Lower leg skin (tissue), 3 donors: Measurements from ENCODE around the gene CARS1.

Experiments
- CTCF ChIP-seq, 3 donors: fragments of 450-650 bp; IDR thresholded peaks; one replicate each; pipeline ENCODE4 v1.5.1; 2016; ENCODE audit warnings: antibody characterized with exemption in 3 of 3, mild to moderate bottlenecking in 3 of 3, moderate library complexity in 2 of 3
- POLR2A ChIP-seq, 2 donors: fragments of 450-650 bp; IDR thresholded peaks; one replicate each; pipeline ENCODE4 v1.6.1; 2016 to 2017; ENCODE audit warnings: antibody characterized with exemption in 2 of 2, mild to moderate bottlenecking in 1 of 2, moderate library complexity in 1 of 2

DNA sequence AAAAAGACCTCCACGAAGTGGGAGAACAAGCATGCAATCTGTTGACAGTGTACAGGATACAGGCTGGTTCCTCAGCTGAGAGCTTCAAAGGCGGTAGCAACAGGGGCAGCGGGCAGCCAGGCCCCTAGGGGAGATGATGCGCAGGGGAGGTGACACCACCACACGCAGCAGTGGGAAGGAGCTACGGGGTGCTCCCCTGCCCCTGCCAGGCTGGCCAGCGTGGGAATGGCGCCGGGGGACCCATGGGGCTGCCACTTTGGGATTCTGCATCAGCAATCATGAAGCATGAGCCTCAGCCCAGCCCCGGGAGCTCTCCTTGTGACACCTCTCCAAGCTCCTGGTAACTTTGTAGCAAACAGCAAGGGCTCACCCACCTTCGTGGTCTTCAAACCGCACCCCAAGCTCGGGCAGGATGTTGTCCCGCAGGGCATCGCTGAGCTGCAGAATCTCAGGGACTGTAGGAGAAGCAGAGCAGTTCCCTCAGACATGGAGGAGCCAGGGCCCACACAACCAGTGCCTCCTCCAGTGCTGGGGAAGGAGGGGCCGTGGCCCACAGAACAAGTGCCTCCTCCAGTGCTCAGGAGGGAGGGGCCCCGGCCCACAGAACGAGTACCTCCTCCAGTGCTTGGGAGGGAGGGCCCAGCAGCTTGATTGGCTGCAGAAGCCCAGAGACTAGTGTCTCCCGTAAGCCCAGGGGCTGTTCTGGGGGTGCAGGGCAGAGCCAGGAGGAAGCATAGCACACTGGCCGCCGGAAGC is 50.5 kb downstream of the CARS1 start:
- TF ChIP-seq CTCF (IDR thresholded peaks at IDR 0.05) (no peak), POLR2A (IDR thresholded peaks at IDR 0.05) (no peak)
